A172 (cell line): ENCODE data around the gene PCBD1. TPM values are rescaled to one million over a fixed set of nuclear protein-coding genes. Genes with fewer than 3 reads are reported as not detected.

Experiments used
- DNase-seq: peaks from one replicate; pipeline ENCODE4 v3.0.0-alpha.2; 2015; ENCODE audit warnings: low spot score
- total RNA-seq: library from RNA; depleted of rRNA; stranded (reverse); fragments of >200 nt; shearing (Covaris generic); gene quantifications from 2 replicates; pipeline ENCODE4 v1.2.3, GENCODE V29; 2014

The PCBD1 gene
- total RNA-seq, 1 experiment from 2014 or later: 86.4 TPM

DNA sequence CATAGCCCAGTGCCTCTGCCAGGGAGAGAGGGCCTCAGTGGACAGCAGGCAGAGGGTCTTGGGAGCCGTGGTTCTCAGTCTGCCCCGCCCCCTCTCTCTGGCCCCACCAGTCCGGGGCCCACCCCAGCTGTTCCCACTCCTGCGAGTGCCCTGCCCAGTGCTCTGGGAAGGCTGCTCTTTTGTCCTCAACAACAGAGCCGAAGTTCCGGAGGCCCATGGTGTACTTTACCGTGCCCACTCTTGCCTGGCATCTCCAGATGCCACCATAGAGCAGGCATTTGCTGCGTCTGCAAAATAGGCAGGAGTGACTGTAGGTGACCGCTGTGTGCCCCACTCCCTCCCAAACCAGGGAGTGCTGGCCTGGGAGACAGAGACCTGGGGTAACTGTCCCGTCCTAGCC lies 29.3 kb upstream of the PCBD1 start:
- no peak for DNase-seq

GRCh38 chr10:70917226-70917625 lies 28.9 kb upstream of the PCBD1 start:
- no peak for DNase-seq

DNA sequence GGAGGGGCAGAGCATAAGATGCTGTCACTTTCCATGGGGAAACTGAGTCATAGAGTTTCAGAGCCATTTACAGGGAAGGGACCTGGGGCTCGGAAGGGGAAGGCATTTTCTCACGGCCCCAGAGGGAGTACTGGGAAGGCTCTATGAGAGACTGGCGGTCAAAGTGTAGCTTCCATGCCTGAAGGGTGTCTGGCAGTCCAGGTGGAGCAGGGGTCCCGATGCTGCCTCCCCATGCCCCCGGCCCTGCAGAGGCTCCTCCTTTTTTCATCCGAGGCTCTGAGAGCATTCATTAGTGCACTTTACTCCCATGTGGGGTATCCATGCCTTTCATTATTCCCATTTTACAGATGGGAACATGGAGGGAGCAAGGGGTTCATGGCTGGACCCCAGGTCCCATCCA lies 27.9 kb upstream of the PCBD1 start:
- no peak for DNase-seq

GRCh38 chr10:70915806-70916205 lies 27.4 kb upstream of the PCBD1 start:
- no peak for DNase-seq

GRCh38 chr10:70915206-70915605 lies 26.8 kb upstream of the PCBD1 start:
- DNase-seq: no peak

DNA sequence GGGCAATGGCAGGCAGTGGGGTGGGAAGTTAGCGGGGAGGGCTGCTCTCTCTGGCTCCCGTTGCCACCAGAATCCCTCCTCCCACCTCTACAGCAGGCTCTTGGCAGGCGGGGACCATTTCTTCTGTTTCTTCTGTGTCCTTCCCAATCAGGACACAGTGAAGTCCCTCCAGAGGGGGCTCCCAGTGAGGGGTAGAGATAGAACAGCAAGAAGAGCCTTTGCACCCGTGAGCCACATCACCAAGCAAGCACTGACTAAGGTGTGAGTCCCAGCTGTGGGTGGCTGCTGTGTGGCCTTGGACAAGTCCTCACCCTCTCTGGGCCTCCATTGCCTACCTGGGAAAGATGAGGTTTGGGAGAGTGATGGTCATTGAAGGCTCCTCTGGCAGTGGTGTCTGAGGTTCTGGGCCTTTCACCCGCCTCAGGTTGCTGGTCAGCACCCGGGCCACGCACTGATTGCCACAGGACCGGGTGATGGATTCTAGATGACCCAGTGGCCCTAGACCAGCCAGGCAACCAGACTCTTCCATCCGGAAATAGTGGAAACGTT lies 26.0 kb upstream of the PCBD1 start:
- DNase-seq: no peak

DNA sequence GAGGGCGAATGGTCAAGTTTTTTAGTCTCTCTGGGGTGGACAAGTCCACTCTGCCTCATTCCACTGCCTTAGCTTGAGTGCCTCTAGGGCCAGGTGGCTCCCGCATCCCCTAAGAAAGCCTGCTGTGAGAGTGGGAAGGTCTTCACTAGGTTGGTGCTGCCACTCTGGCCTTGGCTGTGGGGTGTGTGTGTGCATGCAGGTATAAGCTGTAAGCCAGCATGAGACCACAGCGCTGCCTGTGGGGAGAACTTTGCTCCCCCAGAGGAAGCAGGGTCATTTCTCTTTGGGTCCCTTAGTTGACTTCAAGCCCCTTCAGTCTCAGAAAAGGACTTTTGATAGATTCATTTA lies 25.5 kb upstream of the PCBD1 start:
- no peak for DNase-seq

- no peak for DNase-seq
Measured at GRCh38 chr10:70913191-70913892, 25.0 kb upstream of the PCBD1 start.

DNA sequence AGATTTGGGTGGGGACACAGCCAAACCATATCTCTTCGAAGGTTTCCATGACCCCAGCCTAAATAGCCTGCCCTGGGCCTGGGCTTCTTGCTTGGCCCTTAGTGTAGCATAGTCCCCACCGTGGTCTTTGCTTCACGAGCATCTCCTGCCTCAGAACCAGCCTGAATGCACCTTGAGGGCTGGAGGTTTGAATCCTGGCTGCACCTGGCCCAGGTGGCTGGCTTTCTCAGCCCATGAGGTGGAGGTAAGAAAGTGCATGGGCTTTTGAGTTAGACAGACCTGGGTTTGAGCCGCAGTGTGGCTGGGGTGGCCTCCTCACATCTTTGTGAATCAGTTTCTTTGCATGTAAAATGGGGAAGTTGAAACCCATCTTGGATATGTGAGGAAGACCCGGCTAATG lies 24.2 kb upstream of the PCBD1 start:
- DNase-seq: no peak

GRCh38 chr10:70911386-70911785 lies 23.0 kb upstream of the PCBD1 start:
- DNase-seq: no peak

DNA sequence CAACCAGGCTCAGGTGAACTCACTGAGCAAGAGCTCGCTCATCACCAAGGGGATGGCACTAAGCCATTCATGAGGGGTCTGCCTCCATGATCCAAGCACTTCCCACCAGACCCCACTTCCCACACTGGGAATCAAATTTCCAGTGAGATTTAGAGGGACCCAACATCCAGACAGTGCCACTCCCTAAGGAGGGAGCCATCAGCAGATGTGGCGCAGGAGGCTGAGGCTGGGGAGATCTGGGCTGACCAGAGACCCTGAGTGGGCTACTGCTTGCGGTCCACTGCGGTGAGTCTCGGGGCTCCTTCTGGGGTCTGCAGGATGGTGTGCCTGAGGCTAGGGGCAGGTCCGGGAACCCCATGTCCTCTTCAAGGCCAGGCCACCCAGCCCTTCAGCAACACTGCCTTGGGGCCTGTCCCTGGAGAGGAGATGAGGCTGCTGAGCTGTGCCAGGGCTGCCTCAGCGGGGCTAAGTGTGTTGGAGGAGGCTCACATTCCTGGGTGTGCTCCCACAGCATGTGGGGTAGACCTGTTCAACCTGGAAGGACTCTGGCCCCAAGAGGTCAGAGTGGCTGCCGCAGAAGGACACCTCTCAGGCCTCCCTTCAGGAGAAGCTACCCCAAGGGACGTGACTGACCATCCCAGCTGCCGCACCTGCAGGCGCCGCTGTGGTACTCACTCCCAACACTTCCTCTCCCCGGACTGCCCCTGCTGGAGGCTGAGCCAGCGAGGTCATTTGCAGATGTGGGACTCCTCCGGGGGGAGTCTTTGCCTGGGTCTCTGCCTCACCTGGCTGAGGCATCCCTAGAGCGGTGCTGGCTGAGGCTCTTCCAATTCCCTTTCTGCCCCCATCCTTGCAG lies 22.3 kb upstream of the PCBD1 start:
- no peak for DNase-seq

DNA sequence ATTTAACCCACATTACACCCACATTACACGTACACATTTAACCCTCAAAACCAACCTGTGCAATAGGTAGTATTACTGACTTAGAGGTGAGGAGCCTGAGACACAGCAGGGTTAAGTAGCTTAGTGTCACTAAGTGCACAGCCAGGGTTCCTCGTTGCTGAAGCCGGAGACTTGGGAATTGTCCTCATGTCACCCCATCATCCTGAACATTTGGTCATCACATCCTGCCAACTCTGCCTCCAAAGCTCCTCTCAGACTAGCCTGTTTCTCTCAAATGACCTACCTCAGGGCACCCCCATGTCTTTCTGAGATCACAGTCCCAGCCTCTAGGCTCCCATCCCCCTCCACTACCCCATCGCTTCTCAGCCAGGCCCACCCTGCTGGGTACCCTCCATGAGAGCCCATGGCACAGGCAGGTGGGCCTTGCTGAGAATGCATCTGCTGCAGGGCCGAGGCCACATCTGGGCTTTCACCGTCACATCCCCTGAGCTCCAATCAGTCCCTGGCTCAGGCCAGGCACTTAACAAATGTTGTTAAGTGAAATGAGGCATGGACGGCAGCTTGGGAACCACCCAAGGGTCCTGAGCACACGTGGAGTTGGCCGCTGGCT lies 21.1 kb upstream of the PCBD1 start:
- no peak for DNase-seq

DNA sequence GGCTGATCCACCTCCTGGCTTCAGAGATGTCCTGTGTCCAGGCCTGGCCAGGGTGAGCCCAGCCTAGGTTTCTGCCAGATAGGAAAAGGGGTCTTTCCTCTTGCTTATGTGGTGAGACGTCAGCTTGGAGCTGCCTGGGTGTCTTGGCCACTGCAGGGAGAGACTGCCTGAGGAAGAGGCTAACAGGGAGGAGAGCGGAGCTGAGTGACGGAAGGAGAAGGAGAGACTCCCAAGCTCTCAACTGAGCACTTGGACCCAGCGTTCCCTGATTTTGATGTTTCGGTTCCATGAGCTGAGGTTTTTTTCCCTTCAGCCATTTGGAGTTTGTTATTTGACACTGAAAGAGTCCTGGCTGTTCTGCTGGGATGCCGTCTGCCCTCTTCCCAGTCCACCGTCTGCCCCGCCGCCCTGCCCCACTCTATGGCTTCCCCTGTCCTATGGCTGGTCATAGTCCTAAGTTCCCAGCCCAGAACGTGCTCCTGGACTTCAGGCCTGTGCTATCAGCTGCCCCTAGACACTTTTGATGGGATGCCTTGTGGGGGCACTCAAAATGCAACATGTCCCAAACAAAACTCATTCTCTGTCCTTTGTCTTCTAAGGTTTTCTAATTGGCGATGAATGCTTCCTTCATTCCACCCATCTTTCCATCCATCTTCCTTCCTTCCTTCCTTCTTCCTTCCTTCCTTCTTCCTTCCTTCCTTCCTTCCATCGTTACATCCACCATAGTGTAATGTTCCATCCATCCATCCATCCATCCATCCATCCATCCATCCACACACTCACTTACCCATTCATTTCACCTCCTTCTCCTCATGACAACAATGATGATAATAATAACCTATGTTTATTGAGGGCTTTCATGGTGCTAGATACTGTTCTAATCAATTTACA lies 20.3 kb upstream of the PCBD1 start:
- no peak for DNase-seq

- DNase-seq: no peak
Measured at GRCh38 chr10:70907637-70908405, 19.5 kb upstream of the PCBD1 start.

DNA sequence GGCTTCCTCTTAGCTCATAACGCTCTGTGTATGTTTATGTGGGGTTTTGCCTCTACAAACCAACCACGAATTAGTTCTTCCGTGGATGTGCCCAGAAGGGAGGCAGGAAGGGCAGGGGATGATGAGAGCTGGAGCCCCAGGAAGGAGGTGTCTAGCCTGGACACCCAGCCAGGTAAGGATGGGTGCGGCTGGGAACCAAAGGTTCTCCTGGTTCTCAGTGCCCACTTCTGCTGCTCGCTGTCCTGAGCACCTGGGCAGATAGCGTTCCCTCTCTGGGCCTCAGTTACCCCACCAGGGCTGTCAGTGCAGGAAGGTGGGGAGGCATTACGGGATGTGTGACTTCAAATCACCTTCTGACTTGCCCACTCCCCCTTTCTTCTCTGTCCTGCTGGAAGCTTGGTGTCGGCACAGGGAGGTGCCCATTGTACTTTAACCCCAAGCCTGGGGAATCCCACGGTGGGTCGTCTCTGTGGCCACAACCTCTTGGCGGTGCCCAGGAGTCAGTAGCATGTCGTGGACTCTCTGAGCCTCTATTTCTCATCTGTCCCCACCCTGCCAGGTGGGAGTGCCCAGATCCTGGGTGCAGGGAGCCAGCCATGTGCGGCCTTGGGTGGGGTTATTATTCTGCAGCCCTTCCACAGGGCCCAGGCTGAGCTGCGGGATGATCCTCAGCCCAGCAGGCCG lies 18.7 kb upstream of the PCBD1 start:
- DNase-seq: no peak

- no peak for DNase-seq
Measured at GRCh38 chr10:70906031-70906783, 17.8 kb upstream of the PCBD1 start.

GRCh38 chr10:70905071-70906021 lies 17.0 kb upstream of the PCBD1 start:
- no peak for DNase-seq

GRCh38 chr10:70903262-70903921 lies 15.0 kb upstream of the PCBD1 start:
- DNase-seq: peak; percentile 38
